H9 (cell line): ENCODE measurements around the gene TMEM141. TPM values are rescaled to one million over a fixed set of nuclear protein-coding genes. Genes with fewer than 3 reads are reported as not detected.

Experiments
- DNase-seq: peaks from one replicate; pipeline ENCODE4 v3.0.0-alpha.2; 2017
- H2AFZ ChIP-seq: one replicate; pipeline ENCODE4 v1.6.1; 2013; ENCODE audit warnings: mild to moderate bottlenecking, low read length, control low read depth, moderate library complexity
- H2AK5ac ChIP-seq: 2 replicates; pipeline ENCODE4 v1.6.1; 2013; ENCODE audit warnings: low read length, control low read depth, mixed read lengths; ENCODE audit not compliant: insufficient read length
- H2BK120ac ChIP-seq: one replicate; pipeline ENCODE4 v1.6.1; 2013; ENCODE audit warnings: low read depth, mild to moderate bottlenecking, low read length, control low read depth, inconsistent platforms; ENCODE audit not compliant: poor library complexity, severe bottlenecking
- H2BK12ac ChIP-seq: 2 replicates; pipeline ENCODE4 v1.6.1; 2013; ENCODE audit warnings: low read length, control low read depth, mixed read lengths, low read depth; ENCODE audit not compliant: insufficient read length
- H2BK15ac ChIP-seq: 2 replicates; pipeline ENCODE4 v1.6.1; 2013; ENCODE audit warnings: low read depth, low read length, control low read depth
- H2BK20ac ChIP-seq: one replicate; pipeline ENCODE4 v1.6.1; 2013; ENCODE audit warnings: low read depth, mild to moderate bottlenecking, low read length, control low read depth, inconsistent platforms; ENCODE audit not compliant: poor library complexity, severe bottlenecking
- H2BK5ac ChIP-seq: 2 replicates; pipeline ENCODE4 v1.6.1; 2013; ENCODE audit warnings: low read length, control low read depth, mixed read lengths; ENCODE audit not compliant: insufficient read length
- H3K14ac ChIP-seq: 2 replicates; pipeline ENCODE4 v1.6.1; 2013; ENCODE audit warnings: low read length, control low read depth; ENCODE audit not compliant: insufficient read depth
- H3K18ac ChIP-seq: 2 replicates; pipeline ENCODE4 v1.6.1; 2013; ENCODE audit warnings: low read depth, mild to moderate bottlenecking, mixed read lengths, low read length, control low read depth; ENCODE audit not compliant: insufficient read length
- H3K23ac ChIP-seq: 2 replicates; pipeline ENCODE4 v1.6.1; 2013; ENCODE audit warnings: low read length, control low read depth, mixed read lengths, low read depth; ENCODE audit not compliant: insufficient read length
- H3K23me2 ChIP-seq: 2 replicates; pipeline ENCODE4 v1.6.1; 2013; ENCODE audit warnings: low read depth, mild to moderate bottlenecking, mixed read lengths, low read length, control low read depth; ENCODE audit not compliant: insufficient read length, poor library complexity, severe bottlenecking
- H3K27ac ChIP-seq: 2 replicates; pipeline ENCODE4 v1.5.1; 2013; ENCODE audit warnings: low read length, control low read depth, mixed read lengths, low read depth; ENCODE audit not compliant: insufficient read length
- H3K27me3 ChIP-seq: 2 replicates; pipeline ENCODE4 v1.6.1; 2013; ENCODE audit warnings: low read length, control low read depth, inconsistent platforms; ENCODE audit not compliant: insufficient read depth
- H3K4ac ChIP-seq: 2 replicates; pipeline ENCODE4 v1.6.1; 2013; ENCODE audit warnings: low read depth, mild to moderate bottlenecking, control low read depth, inconsistent platforms, low read length, moderate library complexity
- H3K4me1 ChIP-seq: 2 replicates; pipeline ENCODE4 v1.6.1; 2013; ENCODE audit warnings: low read length, control low read depth, inconsistent platforms; ENCODE audit not compliant: insufficient read depth
- H3K4me2 ChIP-seq: 2 replicates; pipeline ENCODE4 v1.6.1; 2013; ENCODE audit warnings: low read length, control low read depth, mixed read lengths; ENCODE audit not compliant: insufficient read length, insufficient read depth
- H3K56ac ChIP-seq: 2 replicates; pipeline ENCODE4 v1.6.1; 2013; ENCODE audit warnings: low read depth, mild to moderate bottlenecking, mixed read lengths, low read length, control low read depth; ENCODE audit not compliant: insufficient read length
- H3K79me1 ChIP-seq: 2 replicates; pipeline ENCODE4 v1.6.1; 2013; ENCODE audit warnings: low read depth, mild to moderate bottlenecking, moderate library complexity, low read length, control low read depth, inconsistent platforms; ENCODE audit not compliant: insufficient read depth, poor library complexity, severe bottlenecking
- H3K79me2 ChIP-seq: 2 replicates; pipeline ENCODE4 v1.6.1; 2013; ENCODE audit warnings: low read length, control low read depth, inconsistent platforms; ENCODE audit not compliant: insufficient read depth
- H3K9ac ChIP-seq: 2 replicates; pipeline ENCODE4 v1.6.1; 2013; ENCODE audit warnings: low read length, control low read depth, mixed read lengths; ENCODE audit not compliant: insufficient read length; ENCODE audit errors: extremely low read depth
- H3K9me3 ChIP-seq: one replicate; pipeline ENCODE4 v1.6.1; 2013; ENCODE audit warnings: low read depth, low read length, inconsistent platforms; ENCODE audit not compliant: control insufficient read depth
- H3T11ph ChIP-seq: one replicate; pipeline ENCODE4 v1.6.1; 2013; ENCODE audit warnings: mild to moderate bottlenecking, low read length, control low read depth, inconsistent platforms
- H4K20me1 ChIP-seq: one replicate; pipeline ENCODE4 v1.6.1; 2013; ENCODE audit not compliant: control insufficient read depth, insufficient read length, insufficient read depth
- H4K5ac ChIP-seq: 2 replicates; pipeline ENCODE4 v1.6.1; 2013; ENCODE audit warnings: low read depth, mild to moderate bottlenecking, mixed read lengths, low read length, control low read depth; ENCODE audit not compliant: insufficient read length
- H4K8ac ChIP-seq: replicated peaks from 2 replicates; pipeline ENCODE4 v1.6.1; 2013; ENCODE audit warnings: low read length, control low read depth, mixed read lengths, low read depth; ENCODE audit not compliant: insufficient read length
- H4K91ac ChIP-seq: 2 replicates; pipeline ENCODE4 v1.6.1; 2013; ENCODE audit warnings: low read depth, mild to moderate bottlenecking, moderate library complexity, mixed read lengths, low read length, control low read depth; ENCODE audit not compliant: insufficient read length
- H3K27ac Mint-ChIP-seq, 3 experiments: 2 replicates in 2 of 3; 3 replicates in 1 of 3; pipeline ENCODE4 v1.8.0; 2020 to 2021; ENCODE audit warnings: mixed read lengths in 3 of 3, mild to moderate bottlenecking in 1 of 3, moderate library complexity in 1 of 3
- H3K27me3 Mint-ChIP-seq: 2 replicates; pipeline ENCODE4 v1.8.0; 2021; ENCODE audit warnings: low read depth, mild to moderate bottlenecking, moderate library complexity, mixed read lengths
- H3K36me3 Mint-ChIP-seq, 3 experiments: 2 replicates in 2 of 3; 3 replicates in 1 of 3; pipeline ENCODE4 v1.8.0; 2020 to 2021; ENCODE audit warnings: low read depth in 3 of 3, mixed read lengths in 3 of 3; ENCODE audit not compliant: insufficient read depth in 1 of 3
- H3K4me1 Mint-ChIP-seq, 2 experiments: 2 replicates each; pipeline ENCODE4 v1.8.0; 2020; ENCODE audit warnings: mixed read lengths in 2 of 2
- H3K4me3 Mint-ChIP-seq, 2 experiments: 2 replicates in 1 of 2; 3 replicates in 1 of 2; pipeline ENCODE4 v1.8.0; 2020 to 2021; ENCODE audit warnings: mild to moderate bottlenecking in 2 of 2, mixed read lengths in 2 of 2, moderate library complexity in 1 of 2
- H3K9me3 Mint-ChIP-seq, 2 experiments: 2 replicates in 1 of 2; 3 replicates in 1 of 2; pipeline ENCODE4 v1.8.0; 2020; ENCODE audit warnings: mild to moderate bottlenecking in 2 of 2, mixed read lengths in 2 of 2, moderate library complexity in 1 of 2
- CTCF ChIP-seq: fragments of 200-600 bp; sonication (generic); conservative IDR thresholded peaks from 3 replicates; pipeline ENCODE4 v1.8.0; 2021; ENCODE audit warnings: antibody characterized with exemption, mild to moderate bottlenecking
- WGBS: extraction: QIAGEN DNeasy Blood & Tissue Kit; methylation state at CpG from one replicate; pipeline ENCODE4 v1.1.7; 2013; ENCODE audit warnings: missing lambda C conversion rate, low lambda C conversion rate, mixed read lengths; ENCODE audit not compliant: insufficient read length; ENCODE audit errors: extremely low coverage; 5-methylcytosine and 5-hydroxymethylcytosine counted together
- total RNA-seq: library from RNA; stranded (reverse); gene quantifications from 2 replicates; pipeline ENCODE4 v1.2.1, GENCODE V29; 2021

The TMEM141 gene
- total RNA-seq, 1 experiment from 2014 or later = 55.2 TPM

GRCh38 chr9:136764301-136764891 lies 26.7 kb upstream of the TMEM141 start, which contains the start of gene LCN15:
Gene LCN15 (minus strand): TSS chr9:136764518. CDS start chr9:136764488, 30 bp downstream.
- no peak within 1 kb of the TSS; the same call in 1 of the 2 replicates for H3K14ac ChIP-seq
- H2BK12ac ChIP-seq = no peak within 1 kb of the TSS
- no peaks in the 10 kb centered on the region for H3K79me1 ChIP-seq
- H3K4ac ChIP-seq = no peak within 1 kb of the TSS
- Mint-ChIP-seq H3K27ac (no peak within 1 kb of the TSS), H3K4me3 (peak within 1 kb of the TSS in 1 of 2 experiments; percentile 38; a peak in 1 of 5 replicates), H3K9me3 (peaks cover 0 to 5% of the 10 kb centered on the region in 2 experiments; a peak in 1 of 5 replicates), H3K4me1 (peaks cover 15 to 28% of the 10 kb centered on the region in 2 experiments), H3K36me3 (no peaks in the 10 kb centered on the region; a peak in 1 of 7 replicates), H3K27me3 (peaks cover 21% of the 10 kb centered on the region)
- no peak within 1 kb of the TSS for H3K23ac ChIP-seq
- no peak within 1 kb of the TSS for H2BK20ac ChIP-seq
- no peak within 1 kb of the TSS for H4K8ac ChIP-seq
- no peaks in the 10 kb centered on the region for H3K4me1 ChIP-seq
- H4K91ac ChIP-seq = no peak within 1 kb of the TSS
- WGBS = no CpG with 5 or more reads among the region's 14 CpGs
- no peak within 1 kb of the TSS for H2BK5ac ChIP-seq
- no peaks in the 10 kb centered on the region for H3K9me3 ChIP-seq
- H2BK120ac ChIP-seq = no peak within 1 kb of the TSS
- no peak within 1 kb of the TSS for H3K9ac ChIP-seq
- no peak for TF ChIP-seq CTCF
- H3T11ph ChIP-seq = no peak within 1 kb of the TSS
- H4K5ac ChIP-seq = no peak within 1 kb of the TSS
- H2AFZ ChIP-seq = no peak within 1 kb of the TSS
- H3K18ac ChIP-seq = no peak within 1 kb of the TSS
- H3K23me2 ChIP-seq = no peaks in the 10 kb centered on the region
- peak; percentile 36 for DNase-seq
- no peak within 1 kb of the TSS for H2AK5ac ChIP-seq
- no peaks in the 10 kb centered on the region for H3K79me2 ChIP-seq
- no peaks in the 10 kb centered on the region for H3K27me3 ChIP-seq
- no peak within 1 kb of the TSS for H2BK15ac ChIP-seq
- no peak within 1 kb of the TSS for H3K27ac ChIP-seq
- H4K20me1 ChIP-seq = no peaks in the 10 kb centered on the region
- no peak within 1 kb of the TSS for H3K56ac ChIP-seq
- H3K4me2 ChIP-seq = no peak within 1 kb of the TSS
